Activated naive CD8-positive, alpha-beta T cell treated with anti-CD3 and anti-CD28 coated beads for 36 hours (primary cell): ENCODE measurements around the gene SPDYE16. TPM values are rescaled to one million over a fixed set of nuclear protein-coding genes. Genes with fewer than 3 reads are reported as not detected.
A peak's percentile ranks its signal among the peaks of the same experiment; 100 is the strongest.
"Not testable (repeated sequence)": the region's sequence is repeated elsewhere in the genome, so short reads cannot be mapped to it uniquely, and the experiment has no call there.

ENCODE experiments used
- DNase-seq: peaks from one replicate; pipeline ENCODE4 v3.0.0; 2021
- H3K27ac Mint-ChIP-seq: one replicate; pipeline ENCODE4 v1.8.0; 2022; ENCODE audit warnings: mild to moderate bottlenecking, moderate library complexity, mixed read lengths
- H3K27me3 Mint-ChIP-seq: one replicate; pipeline ENCODE4 v1.8.0; 2022; ENCODE audit warnings: mild to moderate bottlenecking, mixed read lengths
- H3K36me3 Mint-ChIP-seq: one replicate; pipeline ENCODE4 v1.8.0; 2021; ENCODE audit warnings: mild to moderate bottlenecking, mixed read lengths
- H3K4me1 Mint-ChIP-seq: one replicate; pipeline ENCODE4 v1.8.0; 2021; ENCODE audit warnings: mixed read lengths
- H3K4me3 Mint-ChIP-seq: one replicate; pipeline ENCODE4 v1.8.0; 2022; ENCODE audit warnings: mild to moderate bottlenecking, moderate library complexity, mixed read lengths
- H3K9me3 Mint-ChIP-seq: one replicate; pipeline ENCODE4 v1.8.0; 2022; ENCODE audit warnings: mixed read lengths
- total RNA-seq, 2 experiments: library from RNA; stranded (reverse); gene quantifications; one replicate each; pipeline ENCODE4 v1.2.3, GENCODE V29; 2021

SPDYE16 gene, protein sequence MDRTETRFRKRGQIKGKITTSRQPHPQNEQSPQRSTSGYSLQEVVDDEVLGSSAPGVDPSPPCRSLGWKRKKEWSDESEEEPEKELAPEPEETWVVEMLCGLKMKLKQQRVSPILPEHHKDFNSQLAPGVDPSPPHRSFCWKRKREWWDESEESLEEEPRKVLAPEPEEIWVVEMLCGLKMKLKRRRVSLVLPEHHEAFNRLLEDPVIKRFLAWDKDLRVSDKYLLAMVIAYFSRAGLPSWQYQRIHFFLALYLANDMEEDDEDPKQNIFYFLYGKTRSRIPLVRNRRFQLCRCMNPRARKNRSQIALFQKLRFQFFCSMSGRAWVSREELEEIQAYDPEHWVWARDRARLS
- under 1 TPM; 0.12 to 0.14 TPM for total RNA-seq

DNA sequence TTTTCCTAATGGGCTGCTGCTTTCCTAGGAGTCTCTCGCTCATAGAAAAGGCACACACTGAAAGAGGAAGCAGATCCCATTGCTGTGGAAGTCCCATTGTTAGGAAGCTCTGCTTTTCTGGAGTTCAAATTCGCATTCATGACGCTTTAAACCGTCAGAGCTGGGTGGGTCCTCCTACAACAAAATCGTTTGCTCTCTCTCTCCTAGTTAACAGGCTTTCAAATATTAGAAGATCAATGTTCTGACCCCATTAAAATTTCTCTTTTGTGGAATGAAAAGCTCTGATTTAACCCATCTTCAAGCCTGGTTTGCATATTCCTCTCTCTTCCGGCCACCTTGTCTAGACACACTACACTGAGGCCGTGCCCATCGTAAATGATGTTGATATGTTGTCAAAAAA, at the start of gene SPDYE16:
Gene SPDYE16 (minus strand): TSS at position 101 of the 400 bp plus-strand sequence. CDS start 1,838 bp downstream, outside the sequence.
- DNase-seq, H3K27ac Mint-ChIP-seq, H3K4me1 Mint-ChIP-seq, H3K36me3 Mint-ChIP-seq, H3K4me3 Mint-ChIP-seq, H3K9me3 Mint-ChIP-seq, H3K27me3 Mint-ChIP-seq: not testable (repeated sequence)

DNA sequence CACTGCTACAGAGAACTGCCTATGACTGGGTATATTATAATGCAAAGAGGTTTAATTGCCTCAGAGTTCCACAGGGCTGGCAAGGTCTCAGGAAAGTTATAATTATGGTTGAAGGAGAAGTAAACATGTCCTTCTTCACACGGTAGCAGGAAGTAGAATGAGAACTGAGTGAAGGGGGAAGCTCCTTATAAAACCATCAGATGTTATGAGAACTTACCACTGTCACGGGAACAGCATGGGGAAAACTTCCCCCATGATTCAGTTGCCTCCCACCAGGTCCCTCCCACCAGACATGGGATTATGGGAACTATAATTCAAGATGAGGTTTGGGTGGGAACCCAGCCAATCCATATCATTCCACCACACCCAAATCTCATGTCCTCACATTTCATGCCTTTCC, 49.6 kb upstream of the SPDYE16 start:
- not testable (repeated sequence) for H3K27ac Mint-ChIP-seq, DNase-seq, H3K9me3 Mint-ChIP-seq, H3K27me3 Mint-ChIP-seq, H3K4me3 Mint-ChIP-seq
- Mint-ChIP-seq H3K36me3 (peaks cover 29% of the 10 kb centered on the region), H3K4me1 (peaks cover 30% of the 10 kb centered on the region)

DNA sequence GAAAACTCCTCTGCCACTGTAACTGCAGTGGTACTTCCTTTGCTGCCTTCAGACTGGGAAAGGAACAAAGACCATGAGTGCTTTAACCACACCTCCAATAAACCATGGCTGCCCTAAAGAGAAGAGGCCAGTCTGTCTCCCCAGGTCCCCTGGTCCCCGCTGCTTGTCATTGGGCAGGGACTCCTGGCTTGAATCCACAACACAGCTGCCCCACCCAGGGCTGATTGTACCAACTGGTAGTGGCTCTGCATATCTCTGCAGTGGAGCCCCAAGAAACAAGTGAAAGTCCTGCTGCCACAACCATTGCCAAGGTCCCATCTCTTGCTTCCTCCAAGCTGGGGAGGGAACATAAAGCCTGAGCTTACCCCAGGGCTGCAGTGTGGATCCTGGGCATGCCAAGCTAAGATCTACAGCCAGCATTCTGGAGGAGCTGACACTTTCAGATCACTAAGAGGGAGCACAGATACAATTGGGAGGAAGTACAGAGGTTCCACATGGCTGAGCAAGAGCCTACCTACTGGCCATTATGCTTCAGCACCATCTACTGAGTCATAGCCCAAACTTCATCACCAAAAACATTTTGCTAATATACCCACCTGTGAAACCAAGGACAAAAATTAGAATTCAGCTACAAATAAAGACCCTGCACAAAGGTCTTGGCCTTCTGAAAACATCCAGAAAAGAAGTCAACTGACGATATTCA, 48.7 kb upstream of the SPDYE16 start:
- H3K27me3 Mint-ChIP-seq, H3K4me3 Mint-ChIP-seq, H3K9me3 Mint-ChIP-seq, H3K27ac Mint-ChIP-seq, DNase-seq: not testable (repeated sequence)
- peaks cover 29% of the 10 kb centered on the region for H3K36me3 Mint-ChIP-seq
- peaks cover 32% of the 10 kb centered on the region for H3K4me1 Mint-ChIP-seq

DNA sequence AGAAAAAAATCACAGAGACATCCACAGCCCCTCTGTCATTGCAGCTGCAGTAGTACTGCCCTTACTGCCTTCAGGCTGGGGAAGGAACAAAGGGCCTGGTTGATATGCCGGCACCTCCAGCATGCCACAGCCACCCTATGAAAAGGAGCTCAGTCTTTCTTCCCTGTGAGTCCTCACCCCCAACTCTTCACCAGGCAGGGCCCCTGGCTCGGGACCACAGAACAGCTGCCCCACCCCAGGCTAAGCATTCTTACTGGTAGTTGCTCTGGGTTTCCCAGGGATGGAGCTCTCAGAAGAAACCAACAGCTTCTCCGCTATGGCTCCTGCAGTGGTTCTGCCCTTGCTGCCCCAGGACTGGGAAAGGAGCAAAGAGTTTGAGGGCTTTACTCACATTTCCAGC, 47.9 kb upstream of the SPDYE16 start:
- H3K9me3 Mint-ChIP-seq, H3K27ac Mint-ChIP-seq, DNase-seq, H3K27me3 Mint-ChIP-seq, H3K4me3 Mint-ChIP-seq: not testable (repeated sequence)
- Mint-ChIP-seq H3K36me3 (peaks cover 32% of the 10 kb centered on the region), H3K4me1 (peaks cover 35% of the 10 kb centered on the region)

DNA sequence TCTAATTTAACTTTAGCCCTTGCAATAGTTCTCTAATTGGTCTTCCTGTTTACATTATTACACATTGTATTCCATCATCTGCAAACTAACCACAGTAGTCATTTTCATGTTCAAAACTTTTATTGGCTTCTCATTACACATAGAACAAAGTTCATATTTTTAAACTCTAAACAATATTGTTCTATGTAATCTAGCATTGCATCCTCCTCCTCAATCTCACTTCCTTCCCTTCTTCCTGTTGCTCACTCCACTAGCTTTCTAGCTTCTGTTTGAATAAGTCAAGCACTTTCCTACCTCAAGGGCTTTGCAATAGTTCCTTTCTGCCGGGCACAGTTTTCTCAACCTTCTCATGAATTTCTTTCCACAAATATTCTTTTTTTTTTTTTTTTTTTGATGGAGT, 45.5 kb upstream of the SPDYE16 start:
- Mint-ChIP-seq H3K27ac (peak overlapping the region; percentile 28), H3K36me3 (peaks cover 35% of the 10 kb centered on the region), H3K4me1 (peaks cover 38% of the 10 kb centered on the region)
- H3K27me3 Mint-ChIP-seq, H3K4me3 Mint-ChIP-seq, DNase-seq, H3K9me3 Mint-ChIP-seq: not testable (repeated sequence)

DNA sequence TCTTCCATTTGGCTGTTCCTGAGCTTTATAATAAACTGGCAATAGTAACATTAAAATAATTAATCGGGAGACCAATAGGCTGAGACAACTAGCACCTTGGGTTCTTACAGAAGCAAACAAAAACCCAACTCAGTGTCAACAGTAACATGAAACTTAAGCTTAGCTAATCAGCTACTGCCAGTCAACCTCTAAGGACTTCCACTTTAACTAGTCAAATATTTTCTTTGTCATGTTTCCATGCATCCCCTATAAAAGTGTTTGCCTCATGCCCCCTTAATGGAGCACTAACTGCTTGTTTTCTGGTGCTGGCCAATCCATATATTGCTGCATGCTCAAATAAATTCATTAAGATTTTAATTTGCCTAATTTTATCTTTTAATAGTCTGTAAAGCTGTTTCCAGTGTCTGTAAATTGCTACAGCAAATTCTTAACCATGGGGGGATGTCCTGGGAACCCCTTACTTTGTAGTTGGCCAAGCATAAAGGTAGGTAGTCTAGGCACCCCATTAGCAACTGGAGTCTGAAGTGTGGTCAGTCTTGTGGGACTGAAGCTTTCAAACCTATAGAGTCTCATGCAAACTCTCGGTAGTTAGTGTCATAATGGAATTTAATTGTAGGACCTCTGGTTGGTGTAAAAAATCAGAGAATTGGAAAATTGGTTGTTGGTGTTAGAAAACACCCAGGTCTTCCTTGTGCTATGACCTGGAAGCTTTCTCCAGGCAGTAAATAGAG, 43.7 kb upstream of the SPDYE16 start:
- DNase-seq, H3K4me3 Mint-ChIP-seq, H3K9me3 Mint-ChIP-seq, H3K27me3 Mint-ChIP-seq: not testable (repeated sequence)
- Mint-ChIP-seq H3K36me3 (peaks cover 28% of the 10 kb centered on the region), H3K27ac (peak overlapping the region; percentile 73), H3K4me1 (peaks cover 45% of the 10 kb centered on the region)

DNA sequence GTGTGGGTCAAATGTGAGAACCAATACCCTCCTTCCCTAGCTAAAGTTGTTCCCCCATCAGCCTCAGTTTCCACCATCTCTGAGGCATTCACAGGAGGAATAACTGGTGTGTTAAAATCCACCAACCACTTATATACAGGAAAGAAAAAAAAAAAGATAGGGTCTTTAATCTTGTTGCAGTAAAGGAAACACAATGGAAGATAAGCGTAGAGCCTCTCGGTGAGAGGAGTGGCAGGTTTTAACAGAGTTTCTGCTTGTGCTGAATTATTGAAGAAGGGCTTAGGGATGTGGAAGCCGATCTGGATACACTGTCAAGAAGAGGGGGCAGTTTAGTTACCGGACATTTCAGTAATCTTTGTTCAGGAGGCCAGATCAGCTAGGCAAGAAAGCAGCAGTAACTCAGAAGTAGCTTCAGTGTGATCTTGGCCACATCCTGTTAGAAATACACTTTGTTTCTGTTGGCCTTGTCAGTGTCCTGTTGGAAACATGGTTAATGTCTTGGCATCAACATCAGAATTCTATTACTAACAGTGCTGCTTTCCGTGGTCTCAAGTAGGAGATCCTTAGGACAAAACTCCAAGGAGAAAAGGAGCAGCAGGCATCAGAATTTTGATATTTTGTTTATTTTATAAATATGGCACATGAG, 40.7 kb upstream of the SPDYE16 start:
- H3K27me3 Mint-ChIP-seq, H3K4me3 Mint-ChIP-seq, DNase-seq, H3K9me3 Mint-ChIP-seq: not testable (repeated sequence)
- Mint-ChIP-seq H3K36me3 (peaks cover 24% of the 10 kb centered on the region), H3K27ac (peak overlapping the region; percentile 70), H3K4me1 (peaks cover 45% of the 10 kb centered on the region)

DNA sequence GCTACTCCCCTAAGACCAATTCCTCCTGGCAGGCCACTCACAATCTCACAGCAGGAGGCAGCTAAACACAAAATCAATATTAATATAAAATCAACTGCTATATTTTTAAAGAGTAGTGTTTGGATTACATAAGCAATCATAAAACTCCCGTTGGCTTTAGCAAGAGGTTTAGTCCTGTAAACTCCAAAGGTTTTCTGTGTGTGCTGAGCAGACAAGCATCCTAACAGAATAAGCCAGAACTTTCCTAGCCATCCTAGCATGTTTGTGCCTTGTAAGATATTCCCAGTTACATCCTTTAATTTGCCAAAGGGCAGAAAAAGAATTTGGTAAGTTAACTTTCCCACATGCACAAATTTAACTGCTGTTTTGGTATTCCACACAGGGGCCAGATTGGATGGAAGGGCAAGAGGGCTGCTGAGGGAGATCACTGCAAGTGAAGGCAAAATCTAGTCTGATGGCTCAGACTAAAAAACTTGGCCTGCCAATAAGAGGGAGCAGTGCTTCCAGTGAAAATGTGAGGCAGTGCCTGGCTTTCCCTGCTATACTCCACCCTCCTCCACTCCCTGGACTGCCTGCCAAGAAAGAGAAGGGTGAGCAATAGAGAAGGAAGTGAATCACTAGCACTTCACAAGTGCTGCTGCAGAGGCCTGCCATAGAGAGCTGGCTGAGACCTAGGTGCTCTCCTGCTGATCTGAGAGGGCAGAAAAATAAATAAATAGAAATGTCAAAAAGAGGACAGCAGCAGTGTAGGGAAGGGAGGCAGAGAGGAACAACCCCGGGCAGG, 39.9 kb upstream of the SPDYE16 start:
- not testable (repeated sequence) for H3K9me3 Mint-ChIP-seq, DNase-seq, H3K27me3 Mint-ChIP-seq, H3K4me3 Mint-ChIP-seq
- peak overlapping the region; percentile 70 for H3K27ac Mint-ChIP-seq
- H3K4me1 Mint-ChIP-seq: peaks cover 42% of the 10 kb centered on the region
- peaks cover 20% of the 10 kb centered on the region for H3K36me3 Mint-ChIP-seq

DNA sequence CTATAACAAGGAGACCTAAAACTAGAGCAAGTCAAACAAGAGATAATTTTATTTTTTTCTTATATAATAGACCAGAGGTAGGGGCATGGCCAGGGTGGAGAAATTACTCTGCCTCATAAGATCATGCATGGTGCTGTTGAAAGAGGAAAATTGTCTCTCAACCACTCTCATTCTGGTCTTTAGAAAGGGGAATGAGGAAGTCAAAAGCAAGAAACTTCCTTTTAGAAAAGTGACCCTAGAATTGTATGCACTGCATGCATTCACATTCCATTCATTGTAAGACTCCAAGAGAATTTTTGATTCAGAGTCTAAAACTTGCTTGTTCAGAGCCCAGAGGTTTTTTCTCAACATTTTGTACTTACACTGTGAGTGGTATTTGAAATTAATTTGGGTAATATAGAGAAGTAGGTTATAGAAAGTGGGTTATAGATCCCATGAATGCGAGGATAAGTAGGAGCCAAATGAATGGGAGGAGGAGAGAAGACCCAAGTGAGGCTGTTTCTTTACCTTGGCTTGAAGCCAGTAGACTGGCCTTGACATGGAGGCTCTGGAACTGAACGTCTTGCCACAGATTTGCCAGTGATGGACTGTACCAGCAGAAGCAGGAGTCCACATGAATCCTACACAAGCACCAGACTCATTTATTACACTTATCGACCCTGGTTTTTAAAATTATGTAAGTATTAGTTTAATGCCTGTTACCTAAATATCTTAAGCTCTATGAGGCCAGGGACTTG, 33.0 kb upstream of the SPDYE16 start:
- not testable (repeated sequence) for H3K27me3 Mint-ChIP-seq, DNase-seq, H3K27ac Mint-ChIP-seq, H3K9me3 Mint-ChIP-seq, H3K4me1 Mint-ChIP-seq, H3K4me3 Mint-ChIP-seq
- H3K36me3 Mint-ChIP-seq: peaks cover 12% of the 10 kb centered on the region

DNA sequence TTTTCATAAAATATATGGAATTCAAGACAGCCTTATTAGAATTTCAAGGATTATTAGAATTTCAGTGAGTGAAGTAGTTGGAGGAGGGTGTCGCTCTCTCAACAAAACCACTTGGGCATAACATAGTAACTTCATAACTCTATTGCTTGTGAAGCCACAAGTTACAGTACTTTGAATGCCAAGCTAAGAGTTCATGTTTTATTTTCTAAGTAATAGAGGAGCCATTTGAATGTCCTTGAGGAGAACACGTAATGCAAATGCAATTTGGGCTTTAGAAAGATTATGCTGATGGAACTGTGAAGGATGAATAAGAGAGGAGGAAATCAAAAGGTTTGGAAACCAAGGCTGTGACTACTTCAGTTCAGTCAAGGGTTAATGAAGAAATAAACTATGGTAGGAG, 32.3 kb upstream of the SPDYE16 start:
- not testable (repeated sequence) for H3K4me1 Mint-ChIP-seq, H3K4me3 Mint-ChIP-seq, H3K27ac Mint-ChIP-seq, DNase-seq, H3K9me3 Mint-ChIP-seq, H3K27me3 Mint-ChIP-seq
- peaks cover 12% of the 10 kb centered on the region for H3K36me3 Mint-ChIP-seq

DNA sequence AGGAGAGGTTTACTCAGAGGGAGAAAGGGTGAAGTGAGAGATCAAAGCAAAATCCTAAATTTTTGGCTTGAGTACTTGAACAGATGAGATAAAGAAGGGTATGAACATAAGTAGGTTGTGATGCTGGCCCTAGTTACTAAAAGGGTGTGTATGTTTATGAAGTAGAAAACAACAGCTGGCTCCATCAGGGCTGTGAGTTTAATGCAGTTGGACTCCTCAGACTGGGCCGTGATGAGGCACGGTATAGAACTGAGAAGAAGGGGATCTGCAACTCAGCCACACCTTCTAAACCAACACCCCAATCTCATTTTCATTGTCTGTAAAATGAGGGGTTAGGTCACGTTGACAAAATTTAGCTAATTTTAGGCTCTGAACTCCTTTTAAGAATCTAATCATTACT, 29.2 kb upstream of the SPDYE16 start:
- DNase-seq, H3K27me3 Mint-ChIP-seq, H3K4me3 Mint-ChIP-seq, H3K9me3 Mint-ChIP-seq, H3K4me1 Mint-ChIP-seq, H3K27ac Mint-ChIP-seq: not testable (repeated sequence)
- peaks cover 15% of the 10 kb centered on the region for H3K36me3 Mint-ChIP-seq

DNA sequence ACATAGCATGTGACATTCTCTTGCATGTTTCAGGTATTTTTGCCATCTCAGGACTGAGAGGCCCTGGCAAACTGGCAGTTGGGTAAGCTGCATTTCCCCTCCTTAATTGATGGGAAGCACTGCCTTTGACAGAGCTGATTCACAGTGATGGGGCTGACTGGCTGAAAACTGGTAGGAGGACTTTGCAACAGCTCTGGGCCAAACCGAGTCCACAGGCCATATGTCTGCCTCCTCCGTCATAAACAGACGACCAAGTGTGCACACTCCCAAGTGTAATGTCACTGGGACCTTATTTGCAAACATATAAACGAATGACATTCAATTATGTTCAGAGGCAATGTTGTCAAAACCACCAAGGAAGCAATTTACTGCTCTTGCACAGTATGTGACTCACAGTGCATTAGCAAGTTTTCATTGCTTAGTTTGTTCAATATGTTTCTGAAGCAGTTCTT, 27.3 kb upstream of the SPDYE16 start:
- H3K27ac Mint-ChIP-seq, H3K4me3 Mint-ChIP-seq, H3K27me3 Mint-ChIP-seq, H3K9me3 Mint-ChIP-seq, DNase-seq, H3K4me1 Mint-ChIP-seq: not testable (repeated sequence)
- peaks cover 28% of the 10 kb centered on the region for H3K36me3 Mint-ChIP-seq

DNA sequence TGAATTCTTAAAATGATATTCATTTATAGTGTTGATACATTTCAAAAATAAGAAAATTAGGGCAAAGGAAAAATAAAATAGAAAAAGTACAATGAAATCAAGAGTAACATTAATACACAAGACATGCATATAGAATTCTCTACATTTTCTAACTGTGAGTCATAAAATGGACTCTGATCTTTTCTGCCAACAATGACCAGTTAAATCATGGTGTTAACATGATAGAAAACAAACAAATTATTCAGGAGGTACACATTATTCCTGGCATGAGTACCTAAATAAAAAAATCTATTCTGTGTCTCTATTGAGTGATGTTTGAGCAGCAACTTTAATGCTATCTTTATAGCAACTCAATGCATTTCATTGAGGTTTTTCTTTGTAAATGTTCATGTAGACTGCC, 25.6 kb upstream of the SPDYE16 start:
- H3K9me3 Mint-ChIP-seq, H3K27me3 Mint-ChIP-seq, H3K27ac Mint-ChIP-seq, DNase-seq, H3K4me1 Mint-ChIP-seq, H3K4me3 Mint-ChIP-seq: not testable (repeated sequence)
- H3K36me3 Mint-ChIP-seq: peaks cover 38% of the 10 kb centered on the region

DNA sequence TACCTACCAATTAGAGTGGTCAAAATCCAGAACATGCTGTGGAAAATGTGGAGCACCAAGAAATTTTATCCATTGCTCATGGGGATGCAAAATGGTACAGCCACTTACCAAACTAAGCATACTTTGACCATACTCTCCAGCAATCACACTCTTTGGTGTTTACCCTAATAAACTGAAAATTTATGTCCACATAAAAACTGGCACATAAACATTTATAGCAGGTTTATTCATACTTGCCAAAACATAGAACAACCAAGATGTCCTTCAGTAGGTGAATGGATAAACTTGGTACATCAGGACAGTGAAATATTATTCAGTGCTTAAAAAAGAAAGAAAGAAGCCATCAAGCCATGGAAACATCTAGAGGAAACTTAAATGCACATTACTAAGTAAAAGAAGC, 24.7 kb upstream of the SPDYE16 start:
- H3K4me1 Mint-ChIP-seq, DNase-seq, H3K27ac Mint-ChIP-seq, H3K9me3 Mint-ChIP-seq, H3K27me3 Mint-ChIP-seq, H3K4me3 Mint-ChIP-seq: not testable (repeated sequence)
- peaks cover 43% of the 10 kb centered on the region for H3K36me3 Mint-ChIP-seq
